CD4-positive, alpha-beta T cell (primary cell): Measurements from ENCODE around the gene PIGZ. TPM values are rescaled to one million over a fixed set of nuclear protein-coding genes. Genes with fewer than 3 reads are reported as not detected.

Source experiments
- ATAC-seq: fragments of 200-7000 bp; cut with Tn5 transposase; one replicate; pipeline ENCODE4 v1.10.0; 2022; ENCODE audit warnings: mild to moderate bottlenecking; ENCODE audit not compliant: poor library complexity
- CTCF ChIA-PET: fragments of 350-600 bp; sonication (Branson Sonifier 250); formaldehyde crosslinking; loops from one replicate; lab custom pipeline; 2021; ENCODE audit warnings: antibody characterized with exemption, inconsistent platforms; lab: Charles Lee
- POLR2A ChIA-PET: fragments of 350-600 bp; sonication (Branson Sonifier 250); formaldehyde crosslinking; loops from one replicate; lab custom pipeline; 2021; ENCODE audit warnings: antibody characterized with exemption, inconsistent platforms; lab: Charles Lee
- DNase-seq, 14 experiments: peaks; one replicate each; pipeline ENCODE4 v3.0.0-alpha.2; 2013 to 2020; ENCODE audit warnings: mixed read lengths in 2 of 14
- H3K27ac ChIP-seq, 2 donors: one replicate each; pipeline versions ENCODE4 v1.5.1 to v1.7.0; 2013; ENCODE audit warnings: low read length in 2 of 2, low read depth in 1 of 2, mild to moderate bottlenecking in 1 of 2
- H3K27me3 ChIP-seq, 2 experiments: 1 replicate in 1 of 2; 2 replicates in 1 of 2; pipeline versions ENCODE4 v1.6.1 to v1.7.0; 2013; ENCODE audit warnings: low read length in 2 of 2, control low read depth in 1 of 2, mild to moderate bottlenecking in 1 of 2, moderate library complexity in 1 of 2; ENCODE audit not compliant: insufficient read depth in 2 of 2, control insufficient read depth in 1 of 2
- H3K36me3 ChIP-seq: one replicate; pipeline ENCODE4 v1.6.1; 2013; ENCODE audit warnings: low read length, control low read depth; ENCODE audit not compliant: insufficient read depth
- H3K4me1 ChIP-seq: one replicate; pipeline ENCODE4 v1.6.1; 2013; ENCODE audit warnings: low read length, control low read depth; ENCODE audit not compliant: insufficient read depth
- H3K4me3 ChIP-seq: one replicate; pipeline ENCODE4 v1.5.1; 2013; ENCODE audit warnings: mild to moderate bottlenecking, low read length, moderate library complexity
- H3K9me3 ChIP-seq, 2 experiments: 1 replicate in 1 of 2; 2 replicates in 1 of 2; pipeline versions ENCODE4 v1.6.1 to v1.7.0; 2013; ENCODE audit warnings: low read length in 2 of 2, mild to moderate bottlenecking in 2 of 2, control low read depth in 1 of 2, moderate library complexity in 1 of 2; ENCODE audit not compliant: control insufficient read depth in 1 of 2, insufficient read depth in 1 of 2
- H3K27ac Mint-ChIP-seq: one replicate; pipeline ENCODE4 v1.8.0; 2020; ENCODE audit warnings: mixed read lengths
- H3K27me3 Mint-ChIP-seq: one replicate; pipeline ENCODE4 v1.8.0; 2021; ENCODE audit warnings: mixed read lengths
- H3K36me3 Mint-ChIP-seq: one replicate; pipeline ENCODE4 v1.8.0; 2021; ENCODE audit warnings: low read depth, mixed read lengths
- H3K4me1 Mint-ChIP-seq: one replicate; pipeline ENCODE4 v1.8.0; 2021; ENCODE audit warnings: low read depth, mixed read lengths
- H3K4me3 Mint-ChIP-seq: one replicate; pipeline ENCODE4 v1.8.0; 2020; ENCODE audit warnings: mild to moderate bottlenecking, mixed read lengths
- H3K9me3 Mint-ChIP-seq: one replicate; pipeline ENCODE4 v1.8.0; 2020; ENCODE audit warnings: mixed read lengths
- CTCF ChIP-seq: fragments of 200-600 bp; IDR thresholded peaks from one replicate; pipeline ENCODE4 v1.8.0; 2022; ENCODE audit warnings: antibody characterized with exemption, mild to moderate bottlenecking
- intact Hi-C, 2 experiments: fragments of 100-400 bp; cut with DNase I in 1 of 2; cut with micrococcal nuclease in 1 of 2; formaldehyde crosslinking; loops; one replicate each; pipeline versions ENCODE4 v1.15.1 to v1.9.0; 2023 to 2025; cut with DNase I, micrococcal nuclease
- total RNA-seq, 174 experiments: library from RNA in 2 of 174; stranded (reverse) in 2 of 174; gene quantifications; one replicate each; pipeline ENCODE4 v1.2.3 and lab custom pipeline; 2021 to 2026

The PIGZ gene
- total RNA-seq, 2 experiments from 2014 or later: 0.33 to 0.61 TPM

- DNase-seq: no peak
- TF ChIP-seq CTCF: no peak
- intact Hi-C loops: loop anchor here (1.0 to 2.0 kb wide), 3 partner anchors 132 to 433 kb away; no protein-coding TSS in a partner anchor
- H3K4me3 ChIP-seq: no peak overlapping the region
- H3K9me3 ChIP-seq: no peaks in the 10 kb centered on the region
- no peak overlapping the region for H3K27ac ChIP-seq
- CTCF ChIA-PET: interaction anchor here (1.3 to 1.5 kb wide), 2 partner anchors 29 to 107 kb away, joined by 4 to 5 read pairs; partner anchors contain the start of gene NCBP2
- peaks cover 24% of the 10 kb centered on the region for H3K27me3 Mint-ChIP-seq
- H3K27ac Mint-ChIP-seq: peak overlapping the region; percentile 51
- peaks cover 11% of the 10 kb centered on the region for H3K4me1 Mint-ChIP-seq
- POLR2A ChIA-PET: no interaction called here
- no peak for ATAC-seq
- peaks cover 0 to 6% of the 10 kb centered on the region in 2 experiments for H3K27me3 ChIP-seq
- no peaks in the 10 kb centered on the region for H3K36me3 Mint-ChIP-seq
- peaks cover 11% of the 10 kb centered on the region for H3K4me1 ChIP-seq
- peak overlapping the region; percentile 85 for H3K4me3 Mint-ChIP-seq
- no peaks in the 10 kb centered on the region for H3K36me3 ChIP-seq
- no peaks in the 10 kb centered on the region for H3K9me3 Mint-ChIP-seq
These were observed 2.0 kb upstream of the PIGZ start for GRCh38 chr3:196970547-196971093.

GRCh38 chr3:196969660-196970546 is 1.3 kb upstream of the PIGZ start:
- peak overlapping the region; percentile 51 for H3K27ac Mint-ChIP-seq
- intact Hi-C loops: loop anchor here (1.0 to 2.0 kb wide), 4 partner anchors 27 to 433 kb away; partner anchors contain the start of gene NCBP2 (in 1 of the 2)
- Histone ChIP-seq H3K27me3 (peaks cover 0 to 6% of the 10 kb centered on the region in 2 experiments), H3K36me3 (no peaks in the 10 kb centered on the region), H3K27ac (no peak overlapping the region), H3K9me3 (no peaks in the 10 kb centered on the region), H3K4me3 (peak overlapping the region; percentile 52), H3K4me1 (peaks cover 11% of the 10 kb centered on the region)
- POLR2A ChIA-PET: interaction anchor here (1.9 kb wide), 1 partner anchor 28 kb away, joined by 10 read pairs; the partner anchor contains the start of gene NCBP2
- peaks cover 11% of the 10 kb centered on the region for H3K4me1 Mint-ChIP-seq
- H3K9me3 Mint-ChIP-seq: no peaks in the 10 kb centered on the region
- CTCF ChIA-PET: interaction anchor here (0.7 to 1.5 kb wide), 10 partner anchors 8 to 285 kb away, joined by 3 to 7 read pairs (median 4); partner anchors contain the start of genes NCBP2 and SENP5
- peaks cover 19% of the 10 kb centered on the region for H3K27me3 Mint-ChIP-seq
- no peaks in the 10 kb centered on the region for H3K36me3 Mint-ChIP-seq
- ATAC-seq (peak; percentile 70), DNase-seq (peak in 13 of 14 experiments; percentile 37 to 89 (median 56))
- TF ChIP-seq CTCF: peak; percentile 61
- peak overlapping the region; percentile 85 for H3K4me3 Mint-ChIP-seq

GRCh38 chr3:196969134-196969659 is 564 bp upstream of the PIGZ start:
- peaks cover 19% of the 10 kb centered on the region for H3K27me3 Mint-ChIP-seq

More at GRCh38 chr3:196969134-196969659, 564 bp upstream of the PIGZ start:
- intact Hi-C loops: loop anchor here in 1 of 2 experiments (2.0 kb wide), 1 partner anchor 26 kb away; the partner anchor contains the start of gene NCBP2
- H3K27ac ChIP-seq: no peak overlapping the region
- H3K4me3 ChIP-seq: peak overlapping the region; percentile 52
- H3K4me3 Mint-ChIP-seq: peak overlapping the region; percentile 87
- peaks cover 11% of the 10 kb centered on the region for H3K4me1 Mint-ChIP-seq
- H3K27me3 ChIP-seq: peaks cover 0 to 6% of the 10 kb centered on the region in 2 experiments
- H3K4me1 ChIP-seq: peaks cover 11% of the 10 kb centered on the region
- no peaks in the 10 kb centered on the region for H3K36me3 Mint-ChIP-seq
- H3K9me3 ChIP-seq: no peaks in the 10 kb centered on the region
- no peak for TF ChIP-seq CTCF
- no peak overlapping the region for H3K27ac Mint-ChIP-seq
- ChIA-PET POLR2A (interaction anchor here (1.9 kb wide), 1 partner anchor 27 kb away, joined by 10 read pairs; the partner anchor contains the start of gene NCBP2), CTCF (interaction anchor here (0.7 to 1.5 kb wide), 10 partner anchors 9 to 284 kb away, joined by 3 to 7 read pairs (median 4); partner anchors contain the start of genes NCBP2 and SENP5)
- no peaks in the 10 kb centered on the region for H3K36me3 ChIP-seq
- no peaks in the 10 kb centered on the region for H3K9me3 Mint-ChIP-seq
- peak in 9 of 14 experiments; percentile 19 to 71 (median 30) for DNase-seq
- ATAC-seq: peak; percentile 52
